ENCODE results near the gene ITGB4. TPM values are rescaled to one million over a fixed set of nuclear protein-coding genes. Genes with fewer than 3 reads are reported as not detected.

Gene ITGB4
- total RNA-seq, 4 donors from 2014 or later = 3.6 to 20.2 (median 6.3) TPM

DNA sequence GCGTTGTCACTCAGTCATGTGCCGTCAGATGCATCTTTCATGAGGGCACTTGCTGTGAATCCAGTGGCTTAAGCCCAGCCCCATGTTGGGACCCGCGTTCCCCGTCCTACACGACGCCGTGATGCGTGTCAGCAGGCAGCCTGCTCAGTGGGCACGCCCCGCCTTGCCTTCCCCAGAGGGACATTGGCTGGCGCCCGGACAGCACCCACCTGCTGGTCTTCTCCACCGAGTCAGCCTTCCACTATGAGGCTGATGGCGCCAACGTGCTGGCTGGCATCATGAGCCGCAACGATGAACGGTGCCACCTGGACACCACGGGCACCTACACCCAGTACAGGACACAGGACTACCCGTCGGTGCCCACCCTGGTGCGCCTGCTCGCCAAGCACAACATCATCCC, 8.8 kb downstream of the ITGB4 start:
- TF ChIP-seq, protein P1, sequence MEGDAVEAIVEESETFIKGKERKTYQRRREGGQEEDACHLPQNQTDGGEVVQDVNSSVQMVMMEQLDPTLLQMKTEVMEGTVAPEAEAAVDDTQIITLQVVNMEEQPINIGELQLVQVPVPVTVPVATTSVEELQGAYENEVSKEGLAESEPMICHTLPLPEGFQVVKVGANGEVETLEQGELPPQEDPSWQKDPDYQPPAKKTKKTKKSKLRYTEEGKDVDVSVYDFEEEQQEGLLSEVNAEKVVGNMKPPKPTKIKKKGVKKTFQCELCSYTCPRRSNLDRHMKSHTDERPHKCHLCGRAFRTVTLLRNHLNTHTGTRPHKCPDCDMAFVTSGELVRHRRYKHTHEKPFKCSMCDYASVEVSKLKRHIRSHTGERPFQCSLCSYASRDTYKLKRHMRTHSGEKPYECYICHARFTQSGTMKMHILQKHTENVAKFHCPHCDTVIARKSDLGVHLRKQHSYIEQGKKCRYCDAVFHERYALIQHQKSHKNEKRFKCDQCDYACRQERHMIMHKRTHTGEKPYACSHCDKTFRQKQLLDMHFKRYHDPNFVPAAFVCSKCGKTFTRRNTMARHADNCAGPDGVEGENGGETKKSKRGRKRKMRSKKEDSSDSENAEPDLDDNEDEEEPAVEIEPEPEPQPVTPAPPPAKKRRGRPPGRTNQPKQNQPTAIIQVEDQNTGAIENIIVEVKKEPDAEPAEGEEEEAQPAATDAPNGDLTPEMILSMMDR (IDR thresholded peaks at IDR 0.05 in 4 of 5, conservative IDR thresholded peaks at IDR 0.05 in 1 of 5) = no peak
- TF ChIP-seq POLR2A (IDR thresholded peaks at IDR 0.05) = no peak
- ATAC-seq = no peak
- in situ Hi-C loops (cut with MboI; ENCODE audit: low sequenced_read_pairs in 4 of 4) (no loop called here), intact Hi-C loops (cut with DNase I; ENCODE audit: low total_unique reads) (no loop called here)
- DNase-seq = no peak
- Histone ChIP-seq H3K36me3 (no peaks in the 10 kb centered on the region), H3K4me3 (no peak overlapping the region), H3K4me1 (no peaks in the 10 kb centered on the region), H3K9me3 (no peaks in the 10 kb centered on the region), H3K27ac (no peak overlapping the region), H3K27me3 (no peaks in the 10 kb centered on the region)

DNA sequence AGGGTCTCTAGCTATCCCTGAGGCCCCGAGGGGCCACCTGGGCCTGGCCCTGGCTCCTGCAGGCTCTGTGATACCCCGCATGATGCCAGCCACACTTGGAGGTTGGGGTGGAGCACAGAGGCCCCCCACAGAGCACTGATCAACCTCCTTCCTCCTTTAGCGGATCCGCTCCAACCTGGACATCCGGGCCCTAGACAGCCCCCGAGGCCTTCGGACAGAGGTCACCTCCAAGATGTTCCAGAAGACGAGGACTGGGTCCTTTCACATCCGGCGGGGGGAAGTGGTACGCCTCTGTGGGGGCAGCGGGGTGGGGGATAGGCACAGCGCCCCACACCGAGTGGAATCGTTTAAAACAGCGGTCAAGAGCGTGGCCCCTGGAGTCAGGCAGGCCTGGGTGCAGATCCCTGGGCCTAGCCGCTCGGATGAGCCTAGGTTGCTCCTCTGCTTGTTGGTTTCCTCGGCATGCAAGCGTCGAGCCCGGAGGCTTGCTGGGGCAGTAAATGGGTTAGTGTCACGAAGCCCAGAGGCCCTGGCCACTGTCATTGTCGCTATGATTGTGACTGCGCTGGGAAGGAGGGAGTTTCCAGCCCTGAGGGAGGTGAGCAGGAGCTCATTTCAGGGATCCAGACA, 9.9 kb downstream of the ITGB4 start:
- Histone ChIP-seq H3K9me3 (no peaks in the 10 kb centered on the region), H3K4me1 (no peaks in the 10 kb centered on the region), H3K36me3 (no peaks in the 10 kb centered on the region), H3K27ac (no peak overlapping the region), H3K4me3 (no peak overlapping the region), H3K27me3 (no peaks in the 10 kb centered on the region)
- DNase-seq = no peak
- intact Hi-C loops (cut with DNase I; ENCODE audit: low total_unique reads) = no loop called here
- TF ChIP-seq, protein P1 (IDR thresholded peaks at IDR 0.05 in 4 of 5, conservative IDR thresholded peaks at IDR 0.05 in 1 of 5) = no peak
- TF ChIP-seq POLR2A (IDR thresholded peaks at IDR 0.05) = no peak
- in situ Hi-C loops (cut with MboI; ENCODE audit: low sequenced_read_pairs in 4 of 4) = no loop called here
- ATAC-seq = no peak

DNA sequence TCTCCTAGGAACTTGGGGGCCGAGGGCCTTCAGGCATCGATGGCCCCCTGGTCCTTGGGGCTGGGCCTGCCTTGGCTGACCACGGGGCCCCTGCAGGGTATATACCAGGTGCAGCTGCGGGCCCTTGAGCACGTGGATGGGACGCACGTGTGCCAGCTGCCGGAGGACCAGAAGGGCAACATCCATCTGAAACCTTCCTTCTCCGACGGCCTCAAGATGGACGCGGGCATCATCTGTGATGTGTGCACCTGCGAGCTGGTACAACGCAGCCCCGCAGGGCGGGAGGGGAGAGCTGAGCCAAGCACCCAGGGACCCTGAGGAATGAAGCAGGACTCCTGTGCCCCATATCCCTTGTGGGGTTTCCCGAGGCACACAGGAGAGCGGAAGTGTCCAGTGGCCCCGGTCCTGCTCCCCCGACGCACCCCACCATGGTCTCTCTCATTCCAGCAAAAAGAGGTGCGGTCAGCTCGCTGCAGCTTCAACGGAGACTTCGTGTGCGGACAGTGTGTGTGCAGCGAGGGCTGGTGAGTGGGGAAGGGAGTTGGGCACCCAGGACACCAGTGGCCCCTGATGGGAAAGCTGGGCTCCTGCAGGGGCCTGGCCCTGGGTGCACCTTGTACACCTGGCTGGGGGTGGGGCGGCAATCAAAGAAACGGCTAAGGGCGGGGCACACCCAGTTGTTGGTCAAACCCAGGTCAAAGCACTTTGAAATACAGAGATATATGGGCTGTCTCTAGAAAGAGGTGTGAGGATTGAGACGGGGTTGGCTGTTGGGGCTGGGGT, 10.6 kb downstream of the ITGB4 start:
- intact Hi-C loops (cut with DNase I; ENCODE audit: low total_unique reads) = no loop called here
- in situ Hi-C loops (cut with MboI; ENCODE audit: low sequenced_read_pairs in 4 of 4) = no loop called here

DNA sequence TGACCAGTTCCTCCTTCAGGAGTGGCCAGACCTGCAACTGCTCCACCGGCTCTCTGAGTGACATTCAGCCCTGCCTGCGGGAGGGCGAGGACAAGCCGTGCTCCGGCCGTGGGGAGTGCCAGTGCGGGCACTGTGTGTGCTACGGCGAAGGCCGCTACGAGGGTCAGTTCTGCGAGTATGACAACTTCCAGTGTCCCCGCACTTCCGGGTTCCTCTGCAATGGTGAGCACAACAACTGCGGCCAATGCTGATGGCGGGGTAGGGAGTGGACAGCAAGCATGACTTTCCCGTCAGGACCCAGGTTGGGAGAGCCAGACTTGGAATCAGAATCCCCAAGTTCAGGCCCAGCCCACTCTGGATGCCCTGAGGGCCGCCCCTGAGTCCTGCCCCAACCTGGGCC, 12.2 kb downstream of the ITGB4 start:
- Histone ChIP-seq H3K4me1 (no peaks in the 10 kb centered on the region), H3K4me3 (no peak overlapping the region), H3K27me3 (no peaks in the 10 kb centered on the region), H3K9me3 (no peaks in the 10 kb centered on the region), H3K27ac (no peak overlapping the region), H3K36me3 (no peaks in the 10 kb centered on the region)
- in situ Hi-C loops (cut with MboI; ENCODE audit: low sequenced_read_pairs in 4 of 4) = no loop called here
- TF ChIP-seq, protein P1 (IDR thresholded peaks at IDR 0.05 in 4 of 5, conservative IDR thresholded peaks at IDR 0.05 in 1 of 5) = no peak
- no peak for TF ChIP-seq POLR2A (IDR thresholded peaks at IDR 0.05)
- no peak for ATAC-seq
- DNase-seq = no peak
- intact Hi-C loops (cut with DNase I; ENCODE audit: low total_unique reads) = no loop called here

More for the DNA sequence above, 10.6 kb downstream of the ITGB4 start:
- Histone ChIP-seq H3K36me3 (no peaks in the 10 kb centered on the region), H3K27me3 (no peaks in the 10 kb centered on the region), H3K4me3 (no peak overlapping the region), H3K27ac (no peak overlapping the region), H3K9me3 (no peaks in the 10 kb centered on the region), H3K4me1 (no peaks in the 10 kb centered on the region)
- no peak for DNase-seq
- ATAC-seq = no peak
- TF ChIP-seq POLR2A (IDR thresholded peaks at IDR 0.05) = no peak
- TF ChIP-seq, protein P1 (IDR thresholded peaks at IDR 0.05 in 4 of 5, conservative IDR thresholded peaks at IDR 0.05 in 1 of 5) = no peak

Data from gastrocnemius medialis (tissue), 4 donors.